Measurements from ENCODE around the gene GPAM.
"Not testable (repeated sequence)": the region's sequence is repeated elsewhere in the genome, so short reads cannot be mapped to it uniquely, and the experiment has no call there.

The GPAM gene

GRCh38 chr10:112126901-112127300, 56.7 kb downstream of the GPAM start:
- DNase-seq: no peak

- no peak for DNase-seq
These were observed 57.4 kb downstream of the GPAM start for GRCh38 chr10:112126172-112126571.

GRCh38 chr10:112124866-112125265, 58.7 kb downstream of the GPAM start:
- DNase-seq: no peak

GRCh38 chr10:112122827-112123226, 60.7 kb downstream of the GPAM start:
- DNase-seq: no peak

- DNase-seq: no peak
These were observed 63.1 kb downstream of the GPAM start for GRCh38 chr10:112120491-112120890.

GRCh38 chr10:112115781-112116385, 67.7 kb downstream of the GPAM start:
- peak; percentile 1 for DNase-seq

GRCh38 chr10:112109779-112110178, 73.8 kb downstream of the GPAM start:
- DNase-seq: not testable (repeated sequence)
